GM15510 (cell line): ENCODE measurements around the gene SMAP1.

Experiments used
- POLR2A ChIP-seq: IDR thresholded peaks from 3 replicates; pipeline ENCODE4 v1.6.1; 2011; ENCODE audit warnings: borderline replicate concordance; ENCODE audit not compliant: insufficient read length; ENCODE audit errors: extremely low read depth

Gene SMAP1

GRCh38 chr6:70839286-70840266, 171.9 kb downstream of the SMAP1 start:
- no peak for TF ChIP-seq POLR2A

GRCh38 chr6:70841112-70841511, 173.4 kb downstream of the SMAP1 start:
- TF ChIP-seq POLR2A = no peak

- no peak for TF ChIP-seq POLR2A
Measured at GRCh38 chr6:70842541-70842940, 174.9 kb downstream of the SMAP1 start.

- no peak for TF ChIP-seq POLR2A
Measured at GRCh38 chr6:70843328-70843918, 175.7 kb downstream of the SMAP1 start.

- no peak for TF ChIP-seq POLR2A
Measured at GRCh38 chr6:70844301-70844700, 176.6 kb downstream of the SMAP1 start.

GRCh38 chr6:70846207-70846835, 178.6 kb downstream of the SMAP1 start:
- TF ChIP-seq POLR2A = no peak

GRCh38 chr6:70847106-70848084, 179.7 kb downstream of the SMAP1 start:
- no peak for TF ChIP-seq POLR2A

- TF ChIP-seq POLR2A = no peak
Measured at GRCh38 chr6:70849348-70850069, 181.8 kb downstream of the SMAP1 start.

- no peak for TF ChIP-seq POLR2A
Measured at GRCh38 chr6:70852667-70853246, 185.1 kb downstream of the SMAP1 start.

GRCh38 chr6:70857387-70858077, 189.8 kb downstream of the SMAP1 start:
- no peak for TF ChIP-seq POLR2A

GRCh38 chr6:70860045-70860444, 192.4 kb downstream of the SMAP1 start:
- TF ChIP-seq POLR2A = no peak

- TF ChIP-seq POLR2A = no peak
Measured at GRCh38 chr6:70860920-70861319, 193.2 kb downstream of the SMAP1 start.

GRCh38 chr6:70863343-70863742, 195.7 kb downstream of the SMAP1 start:
- no peak for TF ChIP-seq POLR2A
